ENCODE data around the gene LCA5.
A peak's percentile ranks its signal among the peaks of the same experiment; 100 is the strongest.

The LCA5 gene

DNA sequence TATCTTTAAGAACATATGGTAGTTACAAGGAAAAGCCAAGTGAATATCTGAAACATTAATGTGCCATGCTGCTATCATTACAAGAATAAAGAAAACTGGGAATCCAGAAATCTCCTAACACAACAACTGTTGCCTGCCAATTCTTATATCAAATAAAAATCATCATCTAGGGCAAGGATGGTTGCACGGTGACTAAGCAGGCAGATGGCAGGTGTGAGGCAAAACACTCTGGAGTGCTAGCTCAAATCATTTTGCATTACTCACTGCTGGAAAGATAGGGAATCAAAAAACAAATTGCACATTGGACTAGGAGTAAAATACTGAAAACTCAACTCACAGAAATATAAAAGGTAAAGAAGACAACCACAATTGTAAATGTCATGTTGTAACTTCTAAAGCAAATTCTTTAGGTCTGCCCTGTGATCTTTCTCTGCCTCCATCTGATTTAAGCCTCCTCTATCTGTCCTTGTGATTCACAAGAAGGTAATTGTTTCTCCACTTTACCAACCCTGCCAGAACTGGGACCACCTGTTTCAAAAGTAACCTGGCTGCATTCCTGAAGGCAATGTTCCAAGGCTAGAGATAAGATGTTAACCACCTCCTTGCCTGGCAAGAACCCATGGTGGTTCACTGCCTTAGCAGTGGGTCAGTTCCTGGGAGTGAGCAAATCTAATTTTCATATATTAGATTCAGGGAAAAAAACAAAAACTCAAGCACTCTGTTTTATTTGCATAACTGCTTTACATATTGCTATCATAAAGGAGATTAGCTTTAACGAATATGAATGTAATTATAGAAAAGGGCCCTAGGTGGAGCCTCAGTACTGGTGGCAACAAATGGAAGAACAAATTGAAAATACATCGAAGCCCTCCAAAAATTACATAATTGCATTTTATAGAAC is 33.1 kb upstream of the LCA5 start:
- peak; percentile 47 for DNase-seq (ENCODE audit: low spot score)
- POLR2A ChIA-PET (ENCODE audit: low non-redundant PET), result no interaction called here

DNA sequence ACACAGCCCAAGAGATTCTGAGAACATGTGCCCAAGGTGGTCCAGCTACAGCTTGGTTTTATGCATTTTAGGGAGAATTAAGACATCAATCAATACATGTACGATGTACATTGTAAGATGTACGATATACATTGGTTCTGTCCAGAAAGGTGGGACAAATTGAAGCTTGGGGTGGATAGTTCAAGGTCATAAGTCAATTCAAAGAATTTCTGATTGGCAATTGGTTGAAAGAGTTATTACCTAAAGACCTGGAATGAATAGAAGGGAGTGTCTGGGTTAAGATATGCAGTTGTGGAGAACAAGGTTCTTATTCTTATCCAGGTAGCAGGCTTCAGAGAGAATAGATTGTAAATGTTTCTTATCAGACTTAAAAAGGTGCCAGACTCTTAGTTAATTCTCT is 31.8 kb upstream of the LCA5 start:
- H3K27ac ChIP-seq, result no peak overlapping the region
- no peak for DNase-seq (ENCODE audit: low spot score)
- ChIA-PET POLR2A (ENCODE audit: low non-redundant PET) (no interaction called here), CTCF (no interaction called here)
- TF ChIP-seq, protein P1, sequence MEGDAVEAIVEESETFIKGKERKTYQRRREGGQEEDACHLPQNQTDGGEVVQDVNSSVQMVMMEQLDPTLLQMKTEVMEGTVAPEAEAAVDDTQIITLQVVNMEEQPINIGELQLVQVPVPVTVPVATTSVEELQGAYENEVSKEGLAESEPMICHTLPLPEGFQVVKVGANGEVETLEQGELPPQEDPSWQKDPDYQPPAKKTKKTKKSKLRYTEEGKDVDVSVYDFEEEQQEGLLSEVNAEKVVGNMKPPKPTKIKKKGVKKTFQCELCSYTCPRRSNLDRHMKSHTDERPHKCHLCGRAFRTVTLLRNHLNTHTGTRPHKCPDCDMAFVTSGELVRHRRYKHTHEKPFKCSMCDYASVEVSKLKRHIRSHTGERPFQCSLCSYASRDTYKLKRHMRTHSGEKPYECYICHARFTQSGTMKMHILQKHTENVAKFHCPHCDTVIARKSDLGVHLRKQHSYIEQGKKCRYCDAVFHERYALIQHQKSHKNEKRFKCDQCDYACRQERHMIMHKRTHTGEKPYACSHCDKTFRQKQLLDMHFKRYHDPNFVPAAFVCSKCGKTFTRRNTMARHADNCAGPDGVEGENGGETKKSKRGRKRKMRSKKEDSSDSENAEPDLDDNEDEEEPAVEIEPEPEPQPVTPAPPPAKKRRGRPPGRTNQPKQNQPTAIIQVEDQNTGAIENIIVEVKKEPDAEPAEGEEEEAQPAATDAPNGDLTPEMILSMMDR (conservative IDR thresholded peaks at IDR 0.05; ENCODE audit: low read depth), result no peak

More for the DNA sequence above, 33.1 kb upstream of the LCA5 start:
- TF ChIP-seq, protein P1 (conservative IDR thresholded peaks at IDR 0.05; ENCODE audit: low read depth), result peak; percentile 68
- H3K27ac ChIP-seq, result no peak overlapping the region
- CTCF ChIA-PET, result interaction anchor here (0.6 to 1.7 kb wide), 11 partner anchors 9 to 697 kb away, joined by 3 to 10 read pairs (median 4); no protein-coding TSS in a partner anchor

DNA sequence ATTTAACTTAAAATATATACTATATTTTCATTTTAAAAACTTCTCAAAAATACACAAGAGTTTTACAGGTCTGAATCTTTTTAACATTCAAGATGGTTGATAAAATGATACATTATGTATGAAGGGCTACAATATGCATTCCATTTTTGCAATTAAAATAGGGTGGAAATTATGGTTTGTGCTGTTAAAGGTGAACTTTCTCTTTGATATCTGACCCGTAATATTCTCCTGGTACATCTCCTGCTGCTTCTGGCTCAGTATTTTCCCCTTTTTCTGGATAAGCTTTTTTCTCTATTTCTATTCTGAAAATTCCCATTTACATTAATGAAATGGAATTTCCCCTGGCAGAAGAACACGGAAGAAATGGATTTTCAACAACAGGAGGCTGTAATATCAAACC is 27.4 kb upstream of the LCA5 start:
- POLR2A ChIA-PET (ENCODE audit: low non-redundant PET), result no interaction called here
- no peak overlapping the region for H3K27ac ChIP-seq

DNA sequence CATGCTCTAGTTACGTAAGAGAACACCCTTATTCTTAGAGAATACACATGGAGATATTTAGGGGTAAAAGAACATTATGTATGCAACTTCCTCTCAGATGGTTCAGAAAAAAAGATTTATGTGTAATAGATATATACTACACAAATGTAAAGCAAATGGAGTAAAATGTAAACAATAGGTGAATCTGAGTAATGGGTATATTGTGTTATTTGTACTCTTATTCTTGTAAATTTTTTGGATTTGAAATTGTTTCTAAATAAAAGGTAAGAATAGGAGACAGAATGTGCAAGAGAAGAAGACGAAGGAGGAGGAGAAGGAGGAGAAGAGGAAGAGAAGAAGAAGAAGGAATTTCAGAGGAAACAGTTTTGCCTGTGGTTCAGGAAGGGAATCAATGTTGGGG is 22.5 kb upstream of the LCA5 start:
- no peak overlapping the region for H3K27ac ChIP-seq
- DNase-seq (ENCODE audit: low spot score), result no peak
- CTCF ChIA-PET, result no interaction called here
- TF ChIP-seq, protein P1 (conservative IDR thresholded peaks at IDR 0.05; ENCODE audit: low read depth), result no peak
- POLR2A ChIA-PET (ENCODE audit: low non-redundant PET), result no interaction called here

More for the DNA sequence above, 27.4 kb upstream of the LCA5 start:
- DNase-seq (ENCODE audit: low spot score), result no peak
- CTCF ChIA-PET, result no interaction called here
- TF ChIP-seq, protein P1 (conservative IDR thresholded peaks at IDR 0.05; ENCODE audit: low read depth), result no peak

DNA sequence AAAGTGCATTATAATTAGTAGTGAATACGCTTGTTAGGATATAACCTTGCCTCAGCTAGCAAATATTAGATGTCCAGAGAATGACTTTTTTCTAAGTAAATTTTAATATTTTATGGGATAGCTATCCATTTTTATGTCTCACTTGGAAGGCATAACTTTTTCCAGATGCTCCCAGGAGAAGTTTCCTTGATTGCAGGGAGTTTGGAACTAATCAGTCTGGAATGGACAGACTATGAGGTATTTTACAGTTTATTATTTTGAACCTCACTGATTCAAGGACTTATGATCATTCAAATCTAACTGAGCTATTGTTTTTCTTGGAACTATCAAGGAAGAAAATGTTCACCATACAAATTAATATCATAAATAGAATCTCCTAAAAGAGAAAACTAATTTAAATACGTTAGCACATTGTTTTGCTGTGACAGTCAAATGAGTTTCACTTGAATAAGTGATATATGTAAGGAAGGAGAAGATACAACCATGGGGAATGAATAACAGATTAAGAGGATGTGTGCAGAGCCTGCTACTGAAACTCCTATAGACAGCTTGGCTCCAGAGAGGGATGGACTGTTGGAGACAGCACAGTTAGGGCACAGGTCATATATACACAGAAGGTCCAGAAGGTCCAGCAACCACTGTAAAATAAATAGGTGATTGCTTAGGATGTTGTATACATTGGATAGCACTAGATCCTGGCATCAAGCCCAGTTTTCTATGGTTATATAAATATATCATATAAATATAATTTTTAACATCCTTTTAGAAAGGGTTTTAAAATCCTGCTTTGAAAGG is 20.6 kb upstream of the LCA5 start:
- ChIA-PET CTCF (interaction anchor here (0.8 kb wide), 1 partner anchor 10 kb away, joined by 5 read pairs; no protein-coding TSS in a partner anchor), POLR2A (ENCODE audit: low non-redundant PET) (no interaction called here)
- H3K27ac ChIP-seq, result no peak overlapping the region
- no peak for DNase-seq (ENCODE audit: low spot score)
- TF ChIP-seq, protein P1 (conservative IDR thresholded peaks at IDR 0.05; ENCODE audit: low read depth), result no peak

DNA sequence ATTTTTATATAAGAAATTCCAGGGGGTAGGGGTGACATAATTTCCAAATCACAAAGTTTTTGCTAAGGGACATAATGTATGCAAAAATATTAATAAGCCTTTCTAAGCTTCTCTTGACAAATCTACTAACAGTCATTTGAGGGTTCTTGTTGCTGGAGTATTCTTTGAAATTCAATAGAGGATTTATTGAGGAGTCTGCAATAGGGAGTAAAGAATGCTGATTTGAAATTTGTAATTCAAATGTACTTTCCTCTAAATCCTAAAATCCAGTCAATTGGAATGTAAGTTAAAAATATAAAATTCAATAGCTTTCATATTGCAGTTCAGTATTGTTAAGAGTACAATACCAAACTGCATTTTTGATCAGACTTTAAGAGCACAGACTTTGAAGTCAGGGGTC is 17.1 kb upstream of the LCA5 start:
- TF ChIP-seq, protein P1 (conservative IDR thresholded peaks at IDR 0.05; ENCODE audit: low read depth), result no peak
- POLR2A ChIA-PET (ENCODE audit: low non-redundant PET), result no interaction called here

More for the DNA sequence above, 17.1 kb upstream of the LCA5 start:
- CTCF ChIA-PET, result interaction anchor here (1.6 kb wide), 1 partner anchor 16 kb away, joined by 5 read pairs; no protein-coding TSS in a partner anchor
- no peak for DNase-seq (ENCODE audit: low spot score)
- H3K27ac ChIP-seq, result no peak overlapping the region
